Measurements from ENCODE around the gene SMYD3. TPM values are rescaled to one million over a fixed set of nuclear protein-coding genes. Genes with fewer than 3 reads are reported as not detected.

SMYD3 gene
- total RNA-seq, 1 donor from 2014 or later, result 29.3 TPM

DNA sequence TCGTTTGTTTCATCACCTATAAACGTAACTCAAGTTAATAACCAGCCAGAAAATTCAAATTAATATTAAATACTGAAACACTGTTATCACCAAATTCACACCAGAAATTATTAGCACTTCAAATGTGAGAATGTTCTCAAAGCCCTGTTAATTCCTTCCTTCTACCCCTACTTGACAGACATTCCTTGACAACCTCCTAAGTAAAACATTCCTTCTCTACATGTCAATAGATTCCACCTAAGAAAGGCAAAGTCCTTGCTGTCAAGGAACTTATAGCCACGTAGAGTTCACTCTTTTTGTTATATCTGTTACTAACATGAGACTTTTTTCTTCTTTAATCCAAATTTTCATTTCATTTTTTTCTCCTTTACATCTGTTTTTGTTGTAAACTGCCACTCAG lies 441.5 kb downstream of the SMYD3 start:
- no peak for DNase-seq (ENCODE audit: low spot score)
- TF ChIP-seq, protein P1, sequence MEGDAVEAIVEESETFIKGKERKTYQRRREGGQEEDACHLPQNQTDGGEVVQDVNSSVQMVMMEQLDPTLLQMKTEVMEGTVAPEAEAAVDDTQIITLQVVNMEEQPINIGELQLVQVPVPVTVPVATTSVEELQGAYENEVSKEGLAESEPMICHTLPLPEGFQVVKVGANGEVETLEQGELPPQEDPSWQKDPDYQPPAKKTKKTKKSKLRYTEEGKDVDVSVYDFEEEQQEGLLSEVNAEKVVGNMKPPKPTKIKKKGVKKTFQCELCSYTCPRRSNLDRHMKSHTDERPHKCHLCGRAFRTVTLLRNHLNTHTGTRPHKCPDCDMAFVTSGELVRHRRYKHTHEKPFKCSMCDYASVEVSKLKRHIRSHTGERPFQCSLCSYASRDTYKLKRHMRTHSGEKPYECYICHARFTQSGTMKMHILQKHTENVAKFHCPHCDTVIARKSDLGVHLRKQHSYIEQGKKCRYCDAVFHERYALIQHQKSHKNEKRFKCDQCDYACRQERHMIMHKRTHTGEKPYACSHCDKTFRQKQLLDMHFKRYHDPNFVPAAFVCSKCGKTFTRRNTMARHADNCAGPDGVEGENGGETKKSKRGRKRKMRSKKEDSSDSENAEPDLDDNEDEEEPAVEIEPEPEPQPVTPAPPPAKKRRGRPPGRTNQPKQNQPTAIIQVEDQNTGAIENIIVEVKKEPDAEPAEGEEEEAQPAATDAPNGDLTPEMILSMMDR (IDR thresholded peaks at IDR 0.05), result no peak
- peak overlapping the region; percentile 3 for H3K27ac Mint-ChIP-seq (ENCODE audit: unreplicated experiment)
- peaks cover 38% of the 10 kb centered on the region for H3K4me1 Mint-ChIP-seq (ENCODE audit: low read depth)
- no peaks in the 10 kb centered on the region for H3K27me3 Mint-ChIP-seq (ENCODE audit: low read depth)
- H3K9me3 Mint-ChIP-seq (ENCODE audit: low read depth), result no peaks in the 10 kb centered on the region
- H3K36me3 Mint-ChIP-seq (ENCODE audit: low read depth), result peaks cover 2% of the 10 kb centered on the region
- H3K4me3 Mint-ChIP-seq (ENCODE audit: unreplicated experiment), result no peak overlapping the region

DNA sequence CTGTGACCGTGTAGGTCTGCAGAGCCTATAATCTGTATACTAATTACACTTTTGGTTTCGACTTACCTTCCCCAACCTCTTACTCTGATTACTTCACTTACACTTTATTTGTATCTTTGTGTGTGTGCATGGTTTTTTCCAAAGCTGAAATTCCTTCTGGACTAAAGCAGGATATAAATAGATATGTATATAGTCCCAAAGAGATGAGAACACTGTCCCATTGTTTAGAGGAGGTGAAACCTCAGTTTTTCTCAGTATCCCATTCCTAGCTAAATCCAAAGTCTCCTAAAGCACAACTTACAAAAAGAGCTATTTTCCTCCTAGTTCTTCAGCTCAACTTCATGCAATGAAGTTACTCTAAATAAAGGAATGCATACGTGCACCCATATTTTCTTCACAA lies 442.2 kb downstream of the SMYD3 start:
- Mint-ChIP-seq H3K27me3 (ENCODE audit: low read depth) (no peaks in the 10 kb centered on the region), H3K27ac (ENCODE audit: unreplicated experiment) (no peak overlapping the region), H3K4me1 (ENCODE audit: low read depth) (peaks cover 38% of the 10 kb centered on the region), H3K4me3 (ENCODE audit: unreplicated experiment) (no peak overlapping the region), H3K9me3 (ENCODE audit: low read depth) (no peaks in the 10 kb centered on the region), H3K36me3 (ENCODE audit: low read depth) (peaks cover 2% of the 10 kb centered on the region)
- no peak for DNase-seq (ENCODE audit: low spot score)
- TF ChIP-seq, protein P1 (IDR thresholded peaks at IDR 0.05), result no peak

DNA sequence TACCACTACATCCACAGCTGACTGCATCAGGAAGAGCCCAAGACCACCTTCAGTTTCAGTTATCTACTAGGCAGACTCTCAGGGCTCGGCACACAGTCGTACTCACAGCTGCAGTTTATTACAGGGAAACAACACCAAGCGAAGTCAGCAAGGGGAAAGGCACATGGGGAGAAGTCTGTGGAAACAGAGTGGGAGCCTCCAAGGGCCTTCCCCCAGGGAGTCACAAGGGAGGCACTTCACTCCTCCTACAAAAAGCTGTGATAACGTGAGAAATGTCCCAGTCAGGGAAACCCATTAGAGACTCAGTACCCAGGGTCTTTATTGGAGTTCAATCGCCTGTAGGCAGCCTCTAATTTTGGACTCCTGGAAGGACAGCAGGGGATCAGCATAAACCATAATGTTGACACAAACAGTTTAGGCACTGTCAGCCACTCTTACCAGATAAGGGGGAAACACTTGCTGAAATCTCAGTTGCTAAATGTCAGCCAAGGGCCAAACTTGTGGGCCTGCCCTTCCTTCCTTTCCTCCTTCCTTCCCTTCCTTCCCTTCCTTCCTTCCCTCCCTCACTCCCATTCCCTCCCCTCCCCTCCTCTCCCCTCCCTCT lies 444.0 kb downstream of the SMYD3 start:
- Mint-ChIP-seq H3K36me3 (ENCODE audit: low read depth) (peaks cover 2% of the 10 kb centered on the region), H3K4me1 (ENCODE audit: low read depth) (peaks cover 28% of the 10 kb centered on the region), H3K27ac (ENCODE audit: unreplicated experiment) (no peak overlapping the region), H3K27me3 (ENCODE audit: low read depth) (no peaks in the 10 kb centered on the region), H3K9me3 (ENCODE audit: low read depth) (no peaks in the 10 kb centered on the region), H3K4me3 (ENCODE audit: unreplicated experiment) (no peak overlapping the region)
- DNase-seq (ENCODE audit: low spot score), result no peak
- TF ChIP-seq, protein P1 (IDR thresholded peaks at IDR 0.05), result no peak

DNA sequence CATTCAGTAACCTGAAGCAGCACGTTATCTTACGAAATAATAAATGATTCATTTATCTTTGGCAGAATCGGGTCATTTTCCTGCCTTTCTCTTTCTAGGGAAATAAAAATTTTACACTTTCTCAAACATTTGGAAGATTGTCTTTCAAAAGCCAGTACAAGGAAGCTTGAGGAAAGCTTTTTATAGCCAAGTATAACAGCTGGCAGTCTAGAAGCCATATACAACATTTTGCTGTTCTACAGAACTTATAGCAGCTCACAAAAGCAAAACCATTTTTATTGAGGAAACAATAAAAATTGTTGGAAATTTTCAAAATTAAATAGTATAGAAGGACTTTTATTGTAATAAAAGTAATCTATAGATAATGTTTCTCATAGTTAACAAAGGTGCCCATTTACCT lies 448.6 kb downstream of the SMYD3 start:
- Mint-ChIP-seq H3K36me3 (ENCODE audit: low read depth) (no peaks in the 10 kb centered on the region), H3K9me3 (ENCODE audit: low read depth) (peaks cover 8% of the 10 kb centered on the region), H3K4me1 (ENCODE audit: low read depth) (no peaks in the 10 kb centered on the region), H3K27me3 (ENCODE audit: low read depth) (no peaks in the 10 kb centered on the region), H3K27ac (ENCODE audit: unreplicated experiment) (no peak overlapping the region), H3K4me3 (ENCODE audit: unreplicated experiment) (no peak overlapping the region)
- no peak for DNase-seq (ENCODE audit: low spot score)
- TF ChIP-seq, protein P1 (IDR thresholded peaks at IDR 0.05), result no peak

DNA sequence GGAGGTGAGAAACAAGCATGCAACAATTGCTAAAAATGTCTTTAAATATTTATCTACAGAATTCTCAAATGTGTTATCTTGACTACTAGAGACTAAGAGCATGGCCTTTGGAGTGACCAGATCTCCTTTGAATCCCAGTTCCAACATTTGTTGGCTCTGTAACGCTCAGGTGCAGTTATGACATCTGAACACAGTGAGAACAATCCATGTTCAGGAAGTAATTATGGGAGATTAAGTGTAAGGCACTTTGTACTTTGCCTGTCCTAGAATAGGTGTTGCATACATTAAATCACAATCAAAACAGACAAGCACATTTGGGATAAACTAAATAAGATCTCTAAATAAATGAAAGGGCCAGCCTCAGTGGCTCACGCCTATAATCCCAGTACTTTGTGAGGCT lies 454.5 kb downstream of the SMYD3 start:
- Mint-ChIP-seq H3K9me3 (ENCODE audit: low read depth) (peaks cover 8% of the 10 kb centered on the region), H3K4me3 (ENCODE audit: unreplicated experiment) (no peak overlapping the region), H3K4me1 (ENCODE audit: low read depth) (peaks cover 9% of the 10 kb centered on the region), H3K27ac (ENCODE audit: unreplicated experiment) (no peak overlapping the region), H3K27me3 (ENCODE audit: low read depth) (no peaks in the 10 kb centered on the region), H3K36me3 (ENCODE audit: low read depth) (no peaks in the 10 kb centered on the region)
- no peak for DNase-seq (ENCODE audit: low spot score)
- TF ChIP-seq, protein P1 (IDR thresholded peaks at IDR 0.05), result no peak
